Endothelial cell (in vitro differentiated cells): Measurements from ENCODE around the gene UBIAD1. TPM values are rescaled to one million over a fixed set of nuclear protein-coding genes. Genes with fewer than 3 reads are reported as not detected.
A peak's percentile ranks its signal among the peaks of the same experiment; 100 is the strongest.

Source experiments
- DNase-seq: peaks from one replicate; pipeline ENCODE4 v3.0.0; 2021; ENCODE audit warnings: low spot score
- H3K27ac Mint-ChIP-seq: one replicate; pipeline ENCODE4 v1.8.0; 2021; ENCODE audit warnings: mixed read lengths, inconsistent platforms; ENCODE audit not compliant: unreplicated experiment
- H3K27me3 Mint-ChIP-seq: one replicate; pipeline ENCODE4 v1.8.0; 2021; ENCODE audit warnings: mild to moderate bottlenecking, moderate library complexity, mixed read lengths, inconsistent platforms; ENCODE audit not compliant: unreplicated experiment
- H3K36me3 Mint-ChIP-seq: one replicate; pipeline ENCODE4 v1.8.0; 2021; ENCODE audit warnings: mild to moderate bottlenecking, low read depth, mixed read lengths, inconsistent platforms; ENCODE audit not compliant: unreplicated experiment
- H3K4me1 Mint-ChIP-seq: one replicate; pipeline ENCODE4 v1.8.0; 2021; ENCODE audit warnings: mild to moderate bottlenecking, mixed read lengths, inconsistent platforms; ENCODE audit not compliant: unreplicated experiment
- H3K4me3 Mint-ChIP-seq: one replicate; pipeline ENCODE4 v1.8.0; 2021; ENCODE audit warnings: mild to moderate bottlenecking, mixed read lengths, inconsistent platforms; ENCODE audit not compliant: unreplicated experiment
- H3K9me3 Mint-ChIP-seq: one replicate; pipeline ENCODE4 v1.8.0; 2021; ENCODE audit warnings: mixed read lengths, inconsistent platforms; ENCODE audit not compliant: unreplicated experiment
- CTCF ChIP-seq: fragments of 200-600 bp; sonication (generic); IDR thresholded peaks from one replicate; pipeline ENCODE4 v1.5.0; 2021; ENCODE audit warnings: antibody characterized with exemption; ENCODE audit not compliant: unreplicated experiment
- long read RNA-seq: library from polyadenylated mRNA; unstranded; transcript quantifications from one replicate; pipeline ENCODE4 v2.0.0, GENCODE V29; 2020; ENCODE audit not compliant: unreplicated experiment
- total RNA-seq: library from RNA; stranded (reverse); fragmentation: NEBNext Ultra II Directional; extraction: Animal tissue kit (Norgen Biotek cat#: 25700); gene quantifications from one replicate; pipeline ENCODE4 v1.2.1, GENCODE V29; 2021; ENCODE audit not compliant: unreplicated experiment

Gene UBIAD1
- total RNA-seq = 16.5 TPM
- long read RNA-seq, transcript UBIAD1-202 (2 exons, 3,646 nt) = major isoform, 8 of 8 reads
- long read RNA-seq, partial matches to known transcripts = 0 of 8 reads
- long read RNA-seq, other reads (novel, unspliced or antisense) = 0 of 8 reads

GRCh38 chr1:11272832-11273594 lies at the start of gene UBIAD1:
Gene UBIAD1, plus strand, starts transcription at chr1:11273198. Its CDS starts 334 bp downstream, at chr1:11273532.
- peaks cover 20% of the 10 kb centered on the region for H3K4me1 Mint-ChIP-seq
- H3K36me3 Mint-ChIP-seq = peaks cover 10% of the 10 kb centered on the region
- peak; percentile 81 for DNase-seq
- no peak for TF ChIP-seq CTCF
- no peaks in the 10 kb centered on the region for H3K9me3 Mint-ChIP-seq
- H3K27me3 Mint-ChIP-seq = peaks cover 6% of the 10 kb centered on the region
- peak within 1 kb of the TSS; percentile 96 for H3K4me3 Mint-ChIP-seq
- H3K27ac Mint-ChIP-seq = peak within 1 kb of the TSS; percentile 92

GRCh38 chr1:11227106-11228077 lies 45.6 kb upstream of the UBIAD1 start:
- Mint-ChIP-seq H3K27ac (no peak overlapping the region), H3K27me3 (peaks cover 2% of the 10 kb centered on the region), H3K4me1 (no peaks in the 10 kb centered on the region), H3K4me3 (peak overlapping the region; percentile 39), H3K9me3 (no peaks in the 10 kb centered on the region), H3K36me3 (peaks cover 29% of the 10 kb centered on the region)
- TF ChIP-seq CTCF = no peak
- DNase-seq = no peak

- H3K4me1 Mint-ChIP-seq = no peaks in the 10 kb centered on the region
- DNase-seq = no peak
- no peak for TF ChIP-seq CTCF
- H3K27me3 Mint-ChIP-seq = peaks cover 2% of the 10 kb centered on the region
- H3K27ac Mint-ChIP-seq = no peak overlapping the region
- peaks cover 40% of the 10 kb centered on the region for H3K36me3 Mint-ChIP-seq
- H3K9me3 Mint-ChIP-seq = no peaks in the 10 kb centered on the region
- no peak overlapping the region for H3K4me3 Mint-ChIP-seq
These were observed 43.8 kb upstream of the UBIAD1 start for GRCh38 chr1:11229203-11229602.

GRCh38 chr1:11233208-11233607 lies 39.8 kb upstream of the UBIAD1 start:
- Mint-ChIP-seq H3K9me3 (no peaks in the 10 kb centered on the region), H3K27me3 (peaks cover 2% of the 10 kb centered on the region), H3K4me1 (no peaks in the 10 kb centered on the region), H3K36me3 (peaks cover 52% of the 10 kb centered on the region), H3K27ac (no peak overlapping the region), H3K4me3 (no peak overlapping the region)
- TF ChIP-seq CTCF = no peak
- DNase-seq = no peak
